ENCODE data around the gene KRTAP5-11.

DNA sequence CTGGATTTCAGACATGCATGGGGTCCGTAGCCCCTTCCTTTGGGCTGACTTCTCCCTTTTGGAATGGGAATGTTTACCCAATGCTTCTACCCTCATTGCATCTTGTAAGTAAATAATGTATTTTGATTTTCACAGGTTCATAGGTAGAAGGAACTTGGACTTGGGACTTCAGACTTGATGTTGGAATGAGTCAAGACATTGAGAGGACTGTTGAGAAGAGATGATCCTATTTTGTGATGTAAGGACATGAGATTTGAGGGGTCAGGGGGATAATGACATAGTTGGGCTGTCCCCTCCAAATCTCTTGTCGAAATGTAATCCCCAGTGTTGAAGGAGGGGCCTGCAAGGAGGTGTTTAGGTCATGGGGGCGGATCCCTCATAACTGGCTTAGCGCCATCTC is 18.2 kb downstream of the KRTAP5-11 start:
- TF ChIP-seq, protein P1, sequence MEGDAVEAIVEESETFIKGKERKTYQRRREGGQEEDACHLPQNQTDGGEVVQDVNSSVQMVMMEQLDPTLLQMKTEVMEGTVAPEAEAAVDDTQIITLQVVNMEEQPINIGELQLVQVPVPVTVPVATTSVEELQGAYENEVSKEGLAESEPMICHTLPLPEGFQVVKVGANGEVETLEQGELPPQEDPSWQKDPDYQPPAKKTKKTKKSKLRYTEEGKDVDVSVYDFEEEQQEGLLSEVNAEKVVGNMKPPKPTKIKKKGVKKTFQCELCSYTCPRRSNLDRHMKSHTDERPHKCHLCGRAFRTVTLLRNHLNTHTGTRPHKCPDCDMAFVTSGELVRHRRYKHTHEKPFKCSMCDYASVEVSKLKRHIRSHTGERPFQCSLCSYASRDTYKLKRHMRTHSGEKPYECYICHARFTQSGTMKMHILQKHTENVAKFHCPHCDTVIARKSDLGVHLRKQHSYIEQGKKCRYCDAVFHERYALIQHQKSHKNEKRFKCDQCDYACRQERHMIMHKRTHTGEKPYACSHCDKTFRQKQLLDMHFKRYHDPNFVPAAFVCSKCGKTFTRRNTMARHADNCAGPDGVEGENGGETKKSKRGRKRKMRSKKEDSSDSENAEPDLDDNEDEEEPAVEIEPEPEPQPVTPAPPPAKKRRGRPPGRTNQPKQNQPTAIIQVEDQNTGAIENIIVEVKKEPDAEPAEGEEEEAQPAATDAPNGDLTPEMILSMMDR (IDR thresholded peaks at IDR 0.05), result no peak
- no peak for TF ChIP-seq EZH2 (IDR thresholded peaks at IDR 0.05; ENCODE audit: borderline replicate concordance, insufficient read depth, low read depth, low read length, poor library complexity, severe bottlenecking)

All from B cell (primary cell).